Retinal pigment epithelial cell (primary cell): ENCODE data around the gene PFKM.

ENCODE experiments used
- DNase-seq: peaks from one replicate; pipeline ENCODE4 v3.0.0-alpha.2; 2010; ENCODE audit warnings: low read depth
- H3K4me3 ChIP-seq: 2 replicates; pipeline ENCODE4 v1.5.1; 2011; ENCODE audit warnings: mild to moderate bottlenecking, low read length, control low read depth, moderate library complexity
- CTCF ChIP-seq: conservative IDR thresholded peaks from 2 replicates; pipeline ENCODE4 v1.5.1; 2011; ENCODE audit warnings: low read depth, low read length, control low read depth, inconsistent platforms

PFKM gene

GRCh38 chr12:48180424-48180823 lies 61.3 kb downstream of the PFKM start:
- DNase-seq = no peak
- TF ChIP-seq CTCF = no peak
- no peak overlapping the region for H3K4me3 ChIP-seq

- DNase-seq = no peak
- TF ChIP-seq CTCF = no peak
- no peak overlapping the region for H3K4me3 ChIP-seq
Observed at GRCh38 chr12:48180857-48181495, 61.8 kb downstream of the PFKM start.

GRCh38 chr12:48182631-48183030 lies 63.5 kb downstream of the PFKM start:
- H3K4me3 ChIP-seq = peak overlapping the region; percentile 49
- TF ChIP-seq CTCF = no peak
- no peak for DNase-seq

- TF ChIP-seq CTCF = peak; percentile 38
- DNase-seq = no peak
Observed at GRCh38 chr12:48183091-48183875, 64.1 kb downstream of the PFKM start, which contains the start of gene CCDC184. Gene CCDC184 (plus strand): TSS chr12:48183644. CDS start chr12:48184123, 479 bp downstream.

GRCh38 chr12:48183876-48184548 lies 64.8 kb downstream of the PFKM start:
- no peak for TF ChIP-seq CTCF
- DNase-seq = no peak
- peak overlapping the region; percentile 49 for H3K4me3 ChIP-seq

More at GRCh38 chr12:48183091-48183875, 64.1 kb downstream of the PFKM start, which contains the start of gene CCDC184:
- peak within 1 kb of the TSS; percentile 49 for H3K4me3 ChIP-seq

- DNase-seq = no peak
- no peak overlapping the region for H3K4me3 ChIP-seq
- no peak for TF ChIP-seq CTCF
Observed at GRCh38 chr12:48184549-48184922, 65.4 kb downstream of the PFKM start.
